GM18861 (cell line): ENCODE measurements around the gene IL37.

Source experiments
- ATAC-seq: cut with Tn5 transposase; IDR thresholded peaks from one replicate; pipeline ENCODE4 v1.9.1; 2021; ENCODE audit not compliant: unreplicated experiment

The IL37 gene

GRCh38 chr2:112957511-112957910, 46.5 kb downstream of the IL37 start:
- no peak for ATAC-seq

GRCh38 chr2:112958428-112959108, 47.6 kb downstream of the IL37 start:
- ATAC-seq, result no peak

- no peak for ATAC-seq
Observed at GRCh38 chr2:112959109-112959812, 48.3 kb downstream of the IL37 start.

GRCh38 chr2:112960230-112960825, 49.4 kb downstream of the IL37 start:
- ATAC-seq, result no peak

GRCh38 chr2:112962308-112963175, 51.6 kb downstream of the IL37 start:
- ATAC-seq, result no peak

- no peak for ATAC-seq
Observed at GRCh38 chr2:112967023-112967422, 56.1 kb downstream of the IL37 start.
